ENCODE data around the gene BSDC1.

BSDC1 gene

DNA sequence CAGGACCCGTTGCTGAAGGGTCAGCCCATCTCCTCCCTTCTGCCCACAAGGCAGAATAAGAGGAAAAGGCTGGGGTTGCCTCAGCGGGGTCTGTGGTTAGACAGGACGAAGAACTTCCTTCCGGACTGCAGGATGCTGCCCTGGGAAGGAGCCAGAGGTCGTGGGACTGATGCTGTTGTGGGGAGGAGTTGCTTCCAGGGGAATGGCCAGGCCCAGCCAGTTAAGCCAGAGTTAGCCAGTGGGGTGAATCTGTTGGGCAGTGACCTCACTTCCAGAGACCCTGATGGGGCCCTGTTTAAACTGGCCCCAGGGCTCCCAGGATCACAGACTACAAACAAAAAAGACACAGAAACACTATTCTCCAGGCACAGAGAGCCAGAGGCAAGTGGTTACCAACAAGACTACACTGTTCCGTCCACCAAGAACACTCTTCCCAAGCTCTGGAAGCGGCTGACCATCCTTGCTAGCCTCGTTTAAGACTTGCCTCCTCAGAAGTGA lies 45.0 kb downstream of the BSDC1 start:
- Histone ChIP-seq H3K9me3 (ENCODE audit: insufficient read depth, low read length) (peaks cover 12% of the 10 kb centered on the region; the same call in 1 of the 2 replicates), H3K9ac (ENCODE audit: insufficient read length, low read depth) (no peak overlapping the region), H3K4me3 (ENCODE audit: insufficient read length, low read depth) (no peak overlapping the region), H3K36me3 (ENCODE audit: insufficient read depth, insufficient read length, low read length) (peaks cover 4% of the 10 kb centered on the region), H3K27me3 (ENCODE audit: insufficient read depth, insufficient read length) (peaks cover 4% of the 10 kb centered on the region), H3K4me1 (ENCODE audit: insufficient read depth, insufficient read length) (peaks cover 29% of the 10 kb centered on the region)
- TF ChIP-seq ZNF274 (IDR thresholded peaks at IDR 0.05; ENCODE audit: low read depth, low read length), result no peak
- TF ChIP-seq YY1 (IDR thresholded peaks at IDR 0.05; ENCODE audit: insufficient read depth, insufficient read length), result no peak
- no peak for DNase-seq (ENCODE audit: low read depth, low spot score)

DNA sequence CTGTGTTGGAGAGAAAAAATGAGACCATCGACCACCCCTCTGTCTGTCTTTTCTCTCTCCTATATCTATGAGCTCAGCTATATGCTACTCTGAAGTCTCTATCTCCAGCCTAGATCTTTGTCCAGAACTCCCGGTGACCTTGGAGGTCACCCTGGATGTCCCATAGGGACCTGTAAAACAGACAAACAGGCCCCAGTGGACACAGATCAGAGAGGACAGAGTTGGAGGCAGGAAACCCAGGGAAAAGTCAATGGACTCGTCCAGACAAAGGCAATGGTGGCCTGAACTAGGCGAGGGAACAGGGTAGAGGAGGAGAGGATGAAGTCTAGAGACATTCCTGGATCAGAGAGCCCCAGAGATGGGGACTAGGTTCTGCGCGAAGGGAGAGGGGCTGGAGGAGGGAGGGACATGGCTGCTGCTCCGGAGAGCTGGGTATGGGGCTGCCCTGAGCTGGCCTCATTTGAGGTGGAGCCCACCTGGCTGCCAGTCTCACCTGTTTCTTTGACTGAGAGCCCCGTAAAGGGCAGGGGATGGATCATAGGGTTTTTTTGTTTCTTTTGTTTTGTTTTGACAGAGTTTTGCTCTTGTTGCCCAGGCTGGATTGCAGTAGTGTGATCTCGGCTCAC lies 47.6 kb downstream of the BSDC1 start:
- H3K36me3 ChIP-seq (ENCODE audit: insufficient read depth, insufficient read length, low read length), result no peaks in the 10 kb centered on the region
- DNase-seq (ENCODE audit: low read depth, low spot score), result no peak
- no peak for TF ChIP-seq YY1 (IDR thresholded peaks at IDR 0.05; ENCODE audit: insufficient read depth, insufficient read length)
- no peak for TF ChIP-seq SUZ12 (IDR thresholded peaks at IDR 0.05; ENCODE audit: extremely low read depth, insufficient read depth, insufficient read length)
- TF ChIP-seq ZNF274 (IDR thresholded peaks at IDR 0.05; ENCODE audit: low read depth, low read length), result no peak
- H3K9me3 ChIP-seq (ENCODE audit: insufficient read depth, low read length), result peaks cover 12% of the 10 kb centered on the region; the same call in 1 of the 2 replicates
- peaks cover 16% of the 10 kb centered on the region for H3K4me1 ChIP-seq (ENCODE audit: insufficient read depth, insufficient read length)
- H3K27me3 ChIP-seq (ENCODE audit: insufficient read depth, insufficient read length), result peaks cover 4% of the 10 kb centered on the region
- no peak overlapping the region for H3K4me3 ChIP-seq (ENCODE audit: insufficient read length, low read depth)
- H3K9ac ChIP-seq (ENCODE audit: insufficient read length, low read depth), result no peak overlapping the region

DNA sequence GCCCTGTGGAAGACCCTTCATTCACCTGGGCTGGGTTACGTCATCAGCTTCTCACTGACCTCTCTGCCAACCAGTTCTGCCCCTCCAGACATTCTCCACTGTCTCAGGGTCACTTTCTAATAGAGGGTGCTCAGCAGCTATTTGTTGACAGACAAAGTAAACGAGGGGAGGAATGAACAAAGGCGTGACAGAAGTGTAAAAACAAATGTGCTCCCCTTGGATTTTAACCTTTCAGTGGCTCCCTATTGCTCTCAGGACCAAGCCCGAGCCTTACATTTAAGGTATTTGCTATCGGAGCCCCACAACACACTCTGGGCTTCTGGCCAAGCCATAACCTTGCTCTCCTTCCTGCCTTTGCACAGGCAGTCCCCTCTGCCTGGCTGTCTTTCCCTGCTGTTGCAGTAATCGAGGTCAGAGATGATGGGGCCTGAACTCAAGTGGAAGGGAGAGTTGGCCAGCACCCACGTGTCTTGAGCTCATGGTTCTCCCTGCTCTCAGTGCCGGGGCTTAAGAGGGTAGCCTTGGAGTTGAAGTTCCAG lies 48.9 kb downstream of the BSDC1 start:
- Histone ChIP-seq H3K27me3 (ENCODE audit: insufficient read depth, insufficient read length) (peaks cover under 1% of the 10 kb centered on the region), H3K9me3 (ENCODE audit: insufficient read depth, low read length) (peaks cover 6% of the 10 kb centered on the region; the same call in 1 of the 2 replicates), H3K36me3 (ENCODE audit: insufficient read depth, insufficient read length, low read length) (no peaks in the 10 kb centered on the region), H3K4me3 (ENCODE audit: insufficient read length, low read depth) (no peak overlapping the region), H3K4me1 (ENCODE audit: insufficient read depth, insufficient read length) (peaks cover 21% of the 10 kb centered on the region), H3K9ac (ENCODE audit: insufficient read length, low read depth) (no peak overlapping the region)
- DNase-seq (ENCODE audit: low read depth, low spot score), result no peak
- TF ChIP-seq ZNF274 (IDR thresholded peaks at IDR 0.05; ENCODE audit: low read depth, low read length) (no peak), SUZ12 (IDR thresholded peaks at IDR 0.05; ENCODE audit: extremely low read depth, insufficient read depth, insufficient read length) (no peak), YY1 (IDR thresholded peaks at IDR 0.05; ENCODE audit: insufficient read depth, insufficient read length) (no peak)

DNA sequence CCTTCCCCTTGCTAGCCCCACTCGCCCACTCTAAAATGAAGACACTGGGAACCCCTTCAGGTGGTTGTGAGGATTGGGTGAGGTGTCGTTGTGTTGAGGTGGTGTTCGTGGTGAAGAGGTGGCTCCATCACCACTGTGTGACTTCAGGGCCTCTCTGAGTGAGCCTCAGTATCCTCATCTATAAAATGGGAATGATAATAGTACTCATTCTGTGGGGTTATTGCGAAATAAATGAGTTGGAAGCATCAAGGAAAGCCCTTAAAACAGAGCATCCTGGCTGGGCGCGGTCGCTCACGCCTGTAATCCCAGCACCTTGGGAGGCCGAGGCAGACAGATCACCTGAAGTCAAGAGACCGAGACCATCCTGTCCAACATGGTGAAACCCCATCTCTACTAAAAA lies 51.5 kb downstream of the BSDC1 start:
- Histone ChIP-seq H3K36me3 (ENCODE audit: insufficient read depth, insufficient read length, low read length) (no peaks in the 10 kb centered on the region), H3K9me3 (ENCODE audit: insufficient read depth, low read length) (no peaks in the 10 kb centered on the region), H3K4me1 (ENCODE audit: insufficient read depth, insufficient read length) (peaks cover 30% of the 10 kb centered on the region), H3K4me3 (ENCODE audit: insufficient read length, low read depth) (no peak overlapping the region), H3K9ac (ENCODE audit: insufficient read length, low read depth) (no peak overlapping the region), H3K27me3 (ENCODE audit: insufficient read depth, insufficient read length) (peaks cover 2% of the 10 kb centered on the region)
- no peak for TF ChIP-seq SUZ12 (IDR thresholded peaks at IDR 0.05; ENCODE audit: extremely low read depth, insufficient read depth, insufficient read length)
- no peak for TF ChIP-seq ZNF274 (IDR thresholded peaks at IDR 0.05; ENCODE audit: low read depth, low read length)
- no peak for TF ChIP-seq YY1 (IDR thresholded peaks at IDR 0.05; ENCODE audit: insufficient read depth, insufficient read length)
- DNase-seq (ENCODE audit: low read depth, low spot score), result no peak

DNA sequence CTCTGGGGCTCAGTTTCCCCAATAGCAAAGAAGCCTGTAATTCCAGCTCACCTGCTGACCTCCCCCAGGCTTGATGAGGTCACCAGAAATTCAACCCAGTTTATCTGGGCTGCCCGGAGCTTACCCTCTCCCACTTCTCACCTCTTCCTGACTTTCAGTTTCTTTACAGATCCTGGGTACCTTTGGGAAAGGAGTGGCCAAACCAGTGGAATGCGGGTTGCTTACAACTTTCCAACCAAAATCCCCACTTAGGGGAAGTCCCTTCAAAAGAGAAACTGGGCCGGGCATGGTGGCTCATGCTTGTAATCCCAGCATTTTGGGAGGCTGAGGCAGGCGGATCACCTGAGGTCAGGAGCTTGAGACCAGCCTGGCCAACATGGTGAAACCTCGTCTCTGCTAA lies 52.3 kb downstream of the BSDC1 start:
- Histone ChIP-seq H3K4me3 (ENCODE audit: insufficient read length, low read depth) (no peak overlapping the region), H3K9me3 (ENCODE audit: insufficient read depth, low read length) (no peaks in the 10 kb centered on the region), H3K27me3 (ENCODE audit: insufficient read depth, insufficient read length) (peaks cover 4% of the 10 kb centered on the region), H3K9ac (ENCODE audit: insufficient read length, low read depth) (no peak overlapping the region), H3K4me1 (ENCODE audit: insufficient read depth, insufficient read length) (peaks cover 31% of the 10 kb centered on the region), H3K36me3 (ENCODE audit: insufficient read depth, insufficient read length, low read length) (no peaks in the 10 kb centered on the region)
- TF ChIP-seq SUZ12 (IDR thresholded peaks at IDR 0.05; ENCODE audit: extremely low read depth, insufficient read depth, insufficient read length) (no peak), YY1 (IDR thresholded peaks at IDR 0.05; ENCODE audit: insufficient read depth, insufficient read length) (no peak), ZNF274 (IDR thresholded peaks at IDR 0.05; ENCODE audit: low read depth, low read length) (no peak)
- no peak for DNase-seq (ENCODE audit: low read depth, low spot score)

DNA sequence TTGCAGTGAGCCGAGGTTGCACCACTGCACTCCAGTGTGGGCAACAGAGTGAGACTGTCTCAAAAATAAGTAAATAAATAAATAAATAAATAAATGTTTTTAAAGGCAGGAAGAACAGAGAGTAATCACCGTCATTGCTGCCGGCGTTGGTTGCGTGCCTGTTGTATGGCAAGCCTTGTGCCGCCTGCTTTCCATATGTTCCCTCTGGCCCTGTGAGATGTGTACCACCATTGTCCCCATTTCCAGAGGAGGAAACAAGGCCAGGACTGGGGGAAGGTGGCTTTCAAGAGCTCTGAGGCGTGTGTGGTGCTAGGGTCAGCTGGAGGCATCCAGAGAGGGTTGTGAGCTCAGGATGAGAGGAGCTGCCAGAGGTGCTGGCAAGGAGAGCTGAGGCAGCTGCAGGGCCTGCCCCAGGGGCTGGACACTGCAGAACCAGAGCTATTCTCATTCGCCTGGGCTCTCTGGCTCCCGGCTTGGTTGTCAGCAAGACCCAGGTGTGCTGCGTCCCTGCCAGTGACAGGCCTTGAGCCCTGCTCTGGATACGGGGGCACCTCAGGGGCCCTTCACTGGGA lies 53.0 kb downstream of the BSDC1 start:
- no peaks in the 10 kb centered on the region for H3K36me3 ChIP-seq (ENCODE audit: insufficient read depth, insufficient read length, low read length)
- no peak for TF ChIP-seq SUZ12 (IDR thresholded peaks at IDR 0.05; ENCODE audit: extremely low read depth, insufficient read depth, insufficient read length)
- no peak for TF ChIP-seq ZNF274 (IDR thresholded peaks at IDR 0.05; ENCODE audit: low read depth, low read length)
- TF ChIP-seq YY1 (IDR thresholded peaks at IDR 0.05; ENCODE audit: insufficient read depth, insufficient read length), result no peak

DNA sequence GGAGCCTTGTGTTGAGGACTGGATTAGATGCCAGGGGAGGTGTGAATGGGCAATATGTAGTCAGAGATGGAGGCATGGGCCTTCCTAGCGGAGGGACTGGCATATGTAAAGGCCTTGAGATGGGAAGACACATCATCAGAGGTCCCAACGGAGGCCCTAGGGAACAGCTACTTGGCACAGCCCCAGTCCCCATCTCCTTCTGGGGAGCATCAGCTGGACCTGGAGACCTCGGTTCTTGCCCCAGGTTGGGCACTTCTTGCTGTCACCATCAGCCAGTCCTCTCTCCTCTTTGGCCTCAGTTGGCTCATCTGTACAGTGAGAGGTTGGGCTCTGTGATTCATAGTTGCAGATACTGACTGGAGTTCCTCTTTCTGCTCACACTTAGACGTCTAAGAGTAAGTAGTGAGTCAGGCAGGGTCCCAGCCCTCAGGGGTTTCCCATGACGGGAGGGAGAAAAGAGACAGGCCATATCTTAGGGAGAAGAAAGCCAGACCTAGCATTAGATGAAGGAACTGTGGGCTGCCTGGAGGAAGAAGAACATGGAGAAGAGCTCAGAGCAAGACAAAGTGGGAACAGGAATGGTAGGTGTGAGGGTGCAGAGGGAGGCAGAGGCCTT lies 54.8 kb downstream of the BSDC1 start:
- DNase-seq (ENCODE audit: low read depth, low spot score), result no peak
- Histone ChIP-seq H3K9ac (ENCODE audit: insufficient read length, low read depth) (no peak overlapping the region), H3K27me3 (ENCODE audit: insufficient read depth, insufficient read length) (peaks cover 10% of the 10 kb centered on the region), H3K36me3 (ENCODE audit: insufficient read depth, insufficient read length, low read length) (peaks cover 8% of the 10 kb centered on the region), H3K4me3 (ENCODE audit: insufficient read length, low read depth) (no peak overlapping the region), H3K9me3 (ENCODE audit: insufficient read depth, low read length) (no peaks in the 10 kb centered on the region), H3K4me1 (ENCODE audit: insufficient read depth, insufficient read length) (peaks cover 32% of the 10 kb centered on the region)
- TF ChIP-seq ZNF274 (IDR thresholded peaks at IDR 0.05; ENCODE audit: low read depth, low read length), result no peak
- no peak for TF ChIP-seq SUZ12 (IDR thresholded peaks at IDR 0.05; ENCODE audit: extremely low read depth, insufficient read depth, insufficient read length)
- TF ChIP-seq YY1 (IDR thresholded peaks at IDR 0.05; ENCODE audit: insufficient read depth, insufficient read length), result no peak

More for the DNA sequence above, 53.0 kb downstream of the BSDC1 start:
- peaks cover 33% of the 10 kb centered on the region for H3K4me1 ChIP-seq (ENCODE audit: insufficient read depth, insufficient read length)
- no peak overlapping the region for H3K9ac ChIP-seq (ENCODE audit: insufficient read length, low read depth)
- H3K9me3 ChIP-seq (ENCODE audit: insufficient read depth, low read length), result no peaks in the 10 kb centered on the region
- peaks cover 10% of the 10 kb centered on the region for H3K27me3 ChIP-seq (ENCODE audit: insufficient read depth, insufficient read length)
- no peak overlapping the region for H3K4me3 ChIP-seq (ENCODE audit: insufficient read length, low read depth)
- DNase-seq (ENCODE audit: low read depth, low spot score), result no peak
